Sciatic nerve (tissue), 2 donors: ENCODE measurements around the gene IRAG1. TPM values are rescaled to one million over a fixed set of nuclear protein-coding genes. Genes with fewer than 3 reads are reported as not detected.
A peak's percentile ranks its signal among the peaks of the same experiment; 100 is the strongest.
"Not testable (repeated sequence)": the region's sequence is repeated elsewhere in the genome, so short reads cannot be mapped to it uniquely, and the experiment has no call there.

ENCODE experiments used
- ATAC-seq: fragments of 200-7000 bp; cut with Tn5 transposase; one replicate; pipeline ENCODE4 v1.9.1; 2020; ENCODE audit warnings: mild to moderate bottlenecking, moderate library complexity
- DNase-seq: peaks from one replicate; pipeline ENCODE4 v3.0.0-alpha.2; 2020; ENCODE audit warnings: low spot score
- intact Hi-C: fragments of 100-400 bp; cut with DNase I; formaldehyde crosslinking; loops from one replicate; pipeline ENCODE4 v1.14.2; 2022
- total RNA-seq: library from RNA; stranded (reverse); fragmentation: NEBNext Ultra II Directional; extraction: Animal tissue kit (Norgen Biotek cat#: 25700); gene quantifications from one replicate; pipeline ENCODE4 v1.2.1, GENCODE V29; 2021
- donor health status: DM: no; HTN: no; CAD: no.
- donor health status: DM: no; HTN: no; CAD: no.

Gene IRAG1
- total RNA-seq, 1 donor from 2014 or later = 9.6 TPM

DNA sequence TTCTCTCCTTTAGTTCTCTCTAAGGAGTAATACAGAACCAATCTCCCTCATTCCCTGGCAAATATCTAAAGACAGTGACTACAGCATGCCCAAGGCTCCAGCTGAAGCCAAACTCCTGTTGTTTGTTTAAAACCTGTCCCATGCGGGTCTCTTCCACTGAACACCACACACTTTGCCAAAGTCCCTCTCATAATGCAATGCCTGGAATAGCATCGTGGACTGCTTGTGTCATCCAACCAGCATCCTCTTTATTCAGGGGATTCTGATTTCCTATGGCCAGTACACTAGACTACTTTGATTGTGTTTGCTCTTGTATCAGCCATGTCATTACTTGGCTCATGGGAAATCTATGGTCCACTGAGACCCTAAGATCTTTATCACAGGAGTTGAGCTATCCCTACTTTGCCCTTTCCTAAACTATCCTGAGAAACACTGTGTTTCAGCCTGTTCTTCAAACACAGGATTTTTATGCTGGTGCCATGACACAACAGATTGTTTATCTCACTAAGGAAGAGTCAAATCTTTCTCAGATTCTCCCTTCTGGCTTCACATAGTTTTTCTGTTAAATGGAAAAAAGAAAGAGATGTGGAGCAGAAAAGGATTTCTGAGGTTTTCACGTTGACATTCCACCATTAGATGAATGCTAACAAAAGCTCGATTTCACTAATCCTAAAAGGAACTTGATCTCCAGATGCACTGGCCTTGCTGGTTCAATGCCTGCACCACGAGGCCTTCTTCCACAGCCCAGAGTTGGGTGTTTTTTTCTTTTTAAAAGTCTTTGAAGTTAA is 15.9 kb upstream of the IRAG1 start:
- ATAC-seq = no peak
- intact Hi-C loops = no loop called here
- no peak for DNase-seq

DNA sequence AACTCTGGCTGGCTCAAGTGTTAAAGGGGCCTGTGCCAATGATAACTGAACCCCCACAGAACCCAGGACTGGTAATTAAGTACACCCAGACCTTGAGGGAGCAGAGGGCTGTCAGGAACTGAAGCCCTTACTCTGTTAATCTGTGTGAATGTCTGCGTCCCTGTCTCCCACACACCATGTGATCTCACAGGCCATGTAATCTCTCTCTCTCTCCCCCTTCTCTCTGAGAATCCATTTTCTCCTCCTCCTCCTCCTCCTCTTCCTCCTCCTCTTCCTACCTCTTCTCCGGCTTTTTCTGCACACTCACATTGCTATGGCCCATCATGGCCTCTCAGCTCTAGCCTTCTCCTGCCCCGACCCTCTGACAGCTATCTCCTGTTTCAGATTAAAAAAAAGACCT is 14.6 kb upstream of the IRAG1 start:
- DNase-seq = no peak
- intact Hi-C loops = no loop called here
- ATAC-seq = no peak

DNA sequence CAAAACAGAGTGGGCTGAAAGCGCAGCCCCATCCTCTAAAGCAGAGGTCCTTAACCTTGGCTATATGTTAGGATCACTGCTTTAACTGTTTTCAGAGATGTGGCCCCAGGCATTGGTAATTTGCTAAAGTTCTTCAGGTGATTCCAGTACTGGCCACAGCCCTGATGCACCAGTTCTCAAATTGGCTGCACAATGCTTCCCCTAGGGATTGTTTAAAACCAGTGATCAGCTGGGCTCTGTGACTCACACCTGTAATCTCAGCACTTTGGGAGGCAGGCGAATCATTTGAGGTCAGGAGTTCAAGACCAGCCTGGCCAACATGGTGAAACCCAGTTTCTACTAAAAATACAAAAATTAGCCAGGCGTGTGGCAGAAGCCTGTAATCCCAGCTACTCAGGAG is 8.4 kb upstream of the IRAG1 start:
- intact Hi-C loops = no loop called here
- ATAC-seq (no peak), DNase-seq (no peak)

DNA sequence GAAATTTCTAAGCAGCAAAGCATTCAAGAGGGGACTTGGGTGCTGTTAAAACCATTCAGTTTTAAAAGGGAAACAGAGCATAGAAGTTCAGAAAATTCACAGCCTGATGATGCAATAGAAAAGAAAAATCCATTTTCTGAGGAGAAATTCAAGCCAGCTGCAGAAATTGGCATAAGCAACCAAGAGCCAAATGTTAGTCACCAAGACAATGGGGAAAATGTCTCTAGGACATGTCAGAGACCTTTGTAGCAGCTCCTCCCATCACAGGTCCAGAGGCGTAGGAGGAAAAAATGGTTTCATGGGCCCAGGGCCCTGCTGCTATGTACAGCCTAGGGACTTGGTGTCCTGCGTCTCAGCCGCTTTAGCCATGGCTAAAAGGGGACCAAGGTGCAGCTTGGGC is 5.5 kb upstream of the IRAG1 start:
- DNase-seq (no peak), ATAC-seq (no peak)
- intact Hi-C loops = no loop called here

DNA sequence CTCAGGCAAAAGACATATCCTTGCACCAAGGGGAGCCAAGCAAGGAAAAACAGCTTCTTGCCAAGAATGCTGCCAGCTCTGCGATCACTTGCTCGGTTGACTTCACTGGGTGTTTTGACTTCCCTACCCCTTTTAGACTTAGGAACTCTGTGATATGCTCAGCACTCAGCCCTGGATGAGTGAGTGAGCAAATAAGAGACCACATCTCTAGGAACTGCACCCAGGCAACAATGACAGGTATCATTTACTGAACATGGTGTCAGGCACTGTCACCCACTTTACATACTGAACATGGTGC is 3.7 kb upstream of the IRAG1 start:
- intact Hi-C loops = no loop called here
- DNase-seq = no peak
- no peak for ATAC-seq

DNA sequence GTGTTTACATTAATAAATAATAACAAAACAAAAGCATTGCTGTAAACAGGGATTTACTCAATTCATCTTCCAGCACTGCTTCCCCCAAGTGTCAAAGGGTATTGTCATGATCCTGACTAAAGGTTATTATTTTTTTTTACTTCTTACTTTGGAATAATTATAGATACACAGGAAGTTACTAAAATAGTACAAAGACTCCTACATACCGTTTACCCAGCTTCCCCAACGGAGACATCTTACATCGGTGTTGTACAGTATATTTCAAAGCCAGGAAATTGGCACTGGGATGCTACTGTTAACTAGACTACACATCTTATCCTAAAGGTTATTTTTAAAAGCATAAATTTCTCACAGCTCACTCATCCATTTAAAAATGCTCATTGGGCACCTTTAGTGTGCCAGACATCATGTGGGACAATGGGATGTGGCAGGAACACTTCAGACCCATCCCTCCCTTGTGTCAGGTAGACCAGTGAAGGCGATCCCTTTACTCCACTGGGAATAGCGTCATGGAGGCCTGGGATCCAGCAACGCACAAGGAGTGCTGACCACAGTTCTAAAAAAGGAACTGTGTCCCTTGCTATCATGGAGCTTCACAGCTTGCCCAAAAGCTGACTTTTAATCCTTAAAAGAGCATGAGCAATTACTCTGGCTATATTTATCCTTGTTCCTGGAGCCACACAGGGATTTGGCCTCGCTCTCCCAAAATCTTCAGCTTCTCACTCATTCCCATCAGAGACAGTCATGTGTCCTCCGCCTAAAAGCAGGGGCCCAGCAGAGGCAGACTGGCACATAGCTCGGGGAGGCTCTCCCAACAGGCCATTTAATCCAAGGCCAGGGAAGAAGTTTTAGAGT is 3.1 kb upstream of the IRAG1 start:
- intact Hi-C loops = no loop called here
- DNase-seq (no peak), ATAC-seq (no peak)

DNA sequence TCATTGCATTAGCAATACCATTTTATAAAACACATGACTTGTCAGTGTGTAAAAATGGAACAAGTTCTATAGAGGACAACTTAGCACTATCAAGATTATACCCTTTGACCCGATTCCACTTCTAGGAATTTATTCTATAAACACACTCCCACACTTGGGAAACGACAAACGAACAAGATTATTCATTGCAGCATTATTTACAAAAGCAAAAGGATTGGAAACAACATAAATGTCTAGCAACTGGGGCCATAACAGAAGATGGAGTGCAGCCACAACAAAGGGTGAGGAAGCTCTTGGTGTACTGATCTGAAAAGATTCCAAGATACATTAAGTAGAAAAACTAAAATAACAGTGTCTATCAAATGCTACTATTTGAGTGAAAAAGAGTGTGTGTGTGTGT is 2.3 kb upstream of the IRAG1 start:
- DNase-seq (no peak), ATAC-seq (no peak)
- intact Hi-C loops = no loop called here

DNA sequence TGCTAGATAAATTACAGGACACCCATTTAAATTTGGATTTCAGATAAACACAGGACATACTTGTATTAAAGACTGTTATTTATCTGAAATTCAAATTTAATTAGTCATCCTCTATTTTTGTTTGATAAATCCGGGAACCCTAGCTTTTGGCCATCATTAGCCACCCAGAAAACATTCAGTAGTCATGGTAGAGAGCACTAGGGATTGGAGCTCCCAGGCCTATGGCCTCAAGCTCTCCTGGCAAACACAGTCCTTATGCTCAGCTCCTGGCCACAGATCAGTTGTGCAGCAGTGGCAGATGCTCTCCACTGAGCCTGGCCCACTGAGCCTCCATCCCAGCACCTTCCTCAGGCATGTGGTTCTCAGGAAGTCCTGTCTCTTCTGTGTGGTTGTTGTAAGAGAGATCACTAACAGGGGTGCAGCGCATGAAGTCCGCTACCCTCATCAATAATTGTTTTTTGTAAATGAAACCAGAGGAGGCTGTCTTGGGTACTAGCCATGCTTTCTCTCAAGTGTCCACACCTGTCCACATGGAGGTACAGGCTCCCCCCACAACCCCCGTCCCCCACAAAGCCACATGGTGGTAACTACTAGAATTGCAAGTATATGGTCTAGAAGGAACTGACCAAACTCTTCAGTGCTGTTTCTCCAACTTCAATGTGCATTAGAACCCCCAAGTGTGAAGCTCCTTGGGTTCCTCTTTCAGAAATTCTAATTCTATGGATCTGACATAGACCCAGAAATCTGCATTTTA is 1.1 kb upstream of the IRAG1 start:
- intact Hi-C loops = no loop called here
- ATAC-seq (no peak), DNase-seq (no peak)

DNA sequence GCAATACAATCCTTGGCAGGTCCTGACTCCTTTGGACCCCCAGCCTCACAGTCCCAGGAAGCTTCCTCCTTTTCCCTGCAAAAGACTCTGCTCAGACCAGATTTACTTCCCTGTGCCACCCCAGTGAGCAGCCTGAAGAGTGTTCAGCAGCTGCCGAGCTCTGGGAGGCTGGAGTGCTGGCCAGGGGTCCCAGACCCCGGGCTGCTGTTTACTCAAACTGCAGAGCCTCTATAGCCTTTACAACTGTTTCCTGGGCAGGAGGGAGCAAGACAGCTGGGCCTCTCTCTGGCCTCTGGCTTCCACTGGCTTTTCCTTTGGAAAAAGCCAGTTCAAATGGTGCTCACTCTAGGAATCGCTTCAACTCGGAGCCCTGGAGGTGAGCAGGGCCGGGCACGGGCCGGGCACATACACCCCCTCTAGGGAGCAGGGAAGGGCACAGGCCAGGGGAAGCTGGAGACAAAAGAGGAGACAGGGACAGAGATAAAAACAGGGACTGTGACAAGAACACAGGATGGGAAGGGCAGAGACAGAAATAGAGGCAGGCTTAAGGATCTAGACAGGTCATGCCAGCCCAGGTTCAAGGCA is 932 bp downstream of the IRAG1 start:
- ATAC-seq (peak; percentile 13), DNase-seq (no peak)
- intact Hi-C loops = no loop called here

DNA sequence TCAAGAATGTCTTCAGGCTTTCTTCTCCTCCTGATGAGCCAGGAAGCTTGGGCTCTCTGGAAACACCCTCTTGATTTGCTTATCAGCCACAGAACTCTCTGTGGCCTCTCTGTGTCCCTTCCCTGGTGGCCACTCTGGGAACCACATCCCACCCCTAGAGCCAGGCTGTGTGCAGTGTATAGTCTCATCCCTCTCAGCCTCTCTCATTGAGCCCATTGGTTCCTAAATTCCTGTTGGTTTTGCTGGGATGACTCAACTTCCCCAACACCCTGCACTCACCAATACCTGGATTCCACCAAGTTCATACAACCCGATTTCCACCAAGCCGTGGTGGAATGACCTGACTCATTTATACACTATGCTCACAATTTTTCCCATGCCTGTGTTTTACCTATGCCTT is 5.2 kb downstream of the IRAG1 start:
- intact Hi-C loops = no loop called here
- DNase-seq = no peak
- ATAC-seq = no peak

DNA sequence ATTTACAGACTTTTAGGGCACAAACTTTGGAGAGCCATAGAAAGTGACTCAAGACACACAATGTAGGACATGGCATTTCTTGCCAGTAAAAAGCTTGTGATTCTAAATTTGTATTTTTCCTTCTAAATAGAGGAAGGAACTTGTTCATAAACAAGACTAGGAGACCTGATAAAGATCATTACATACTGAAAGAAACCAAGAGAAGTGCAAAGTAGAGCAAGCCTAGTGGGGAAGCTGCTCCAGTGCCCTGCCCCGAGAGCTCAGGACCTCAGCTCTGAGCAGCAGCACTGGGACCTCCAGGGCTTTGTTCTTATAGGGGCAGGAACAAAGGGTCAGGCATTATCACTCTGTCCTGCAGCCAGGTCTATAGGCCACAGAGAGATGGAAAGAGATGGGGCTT is 7.2 kb downstream of the IRAG1 start:
- ATAC-seq = no peak
- DNase-seq = no peak
- intact Hi-C loops = no loop called here

DNA sequence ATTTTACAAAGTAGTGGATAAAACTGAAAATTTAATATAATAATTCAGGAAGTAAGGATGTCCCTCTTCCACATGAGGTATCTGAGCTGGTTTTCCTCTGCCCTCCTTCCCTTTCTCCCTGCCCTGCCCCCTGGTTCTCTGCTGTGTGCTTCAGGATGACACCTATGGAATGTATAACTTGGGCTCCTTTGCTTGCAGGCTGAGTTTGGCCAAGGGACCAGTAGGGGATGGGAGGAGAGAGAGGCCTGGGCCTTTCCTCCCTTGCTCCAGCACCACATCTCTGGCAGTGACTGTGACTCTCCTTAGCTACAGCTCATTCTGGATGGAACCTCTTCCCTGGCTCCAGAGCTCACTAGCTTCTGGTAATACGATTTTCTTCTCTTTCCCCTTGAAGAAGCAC is 10.1 kb downstream of the IRAG1 start:
- intact Hi-C loops = no loop called here
- ATAC-seq (no peak), DNase-seq (no peak)

DNA sequence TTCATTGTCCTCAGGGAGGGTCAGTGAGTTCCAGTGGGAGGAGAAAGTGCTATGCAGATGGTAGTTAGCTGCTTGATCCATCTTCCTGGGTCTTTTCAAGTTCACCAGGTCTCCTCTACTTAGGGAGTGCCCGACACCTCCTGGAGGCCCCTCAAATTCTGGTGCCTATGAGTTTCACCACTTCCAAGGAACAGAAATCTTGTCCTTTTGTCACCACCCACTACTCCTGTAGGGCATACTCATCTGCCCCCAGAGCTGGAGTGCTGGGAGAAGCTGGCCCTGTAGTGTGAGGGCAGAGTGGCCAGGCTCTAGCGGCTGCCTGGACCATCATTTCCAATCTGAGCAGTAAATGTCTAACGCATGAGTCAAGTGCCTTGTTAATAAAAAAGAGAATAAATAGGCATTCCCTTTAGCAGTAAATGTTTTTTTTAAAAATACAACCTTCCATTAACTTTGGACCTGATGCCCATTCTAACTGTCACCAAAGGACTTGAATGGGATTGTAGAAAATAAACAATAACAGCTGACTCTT is 12.5 kb downstream of the IRAG1 start:
- no peak for DNase-seq
- ATAC-seq = no peak
- intact Hi-C loops = no loop called here

DNA sequence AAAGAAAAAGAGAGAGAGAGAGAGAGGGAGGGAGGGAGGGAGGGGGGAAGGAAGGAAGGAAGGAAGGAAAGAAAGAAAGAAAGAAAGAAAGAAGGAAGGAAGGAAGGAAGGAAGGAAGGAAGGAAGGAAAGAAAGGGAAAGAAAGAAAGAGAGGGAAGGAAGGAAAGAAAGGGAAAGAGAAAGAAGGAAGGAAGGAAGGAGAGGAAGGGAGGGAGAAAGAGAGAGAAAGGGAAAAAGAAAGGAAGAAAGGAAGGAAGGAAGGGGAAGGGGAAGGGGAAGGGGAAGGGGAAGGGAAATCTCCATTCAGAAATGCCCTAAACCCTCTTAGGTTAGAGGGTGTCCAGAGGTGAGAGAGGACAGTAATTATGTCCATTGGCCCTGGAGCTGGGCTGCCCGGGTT is 13.3 kb downstream of the IRAG1 start:
- ATAC-seq, intact Hi-C loops, DNase-seq: not testable (repeated sequence)

DNA sequence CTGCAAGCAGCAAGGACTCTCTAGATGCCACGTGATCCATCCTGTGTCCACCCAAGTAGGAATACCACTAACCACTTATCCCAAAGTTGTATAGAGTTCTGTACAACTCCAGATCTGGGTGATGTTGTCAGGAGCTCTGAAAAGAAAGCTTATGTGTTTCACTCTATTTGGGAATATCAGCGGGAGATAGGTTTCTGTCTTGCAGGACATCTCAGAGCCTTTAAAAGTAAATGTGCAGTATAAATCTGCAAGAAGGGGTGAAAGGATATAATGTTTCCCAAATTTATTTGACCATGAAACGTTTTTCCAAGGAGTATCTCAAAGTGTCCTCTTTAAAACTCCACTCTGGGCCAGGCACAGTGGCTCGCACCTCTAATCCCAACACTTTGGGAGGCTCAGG is 13.9 kb downstream of the IRAG1 start:
- ATAC-seq = no peak
- intact Hi-C loops = no loop called here
- no peak for DNase-seq

DNA sequence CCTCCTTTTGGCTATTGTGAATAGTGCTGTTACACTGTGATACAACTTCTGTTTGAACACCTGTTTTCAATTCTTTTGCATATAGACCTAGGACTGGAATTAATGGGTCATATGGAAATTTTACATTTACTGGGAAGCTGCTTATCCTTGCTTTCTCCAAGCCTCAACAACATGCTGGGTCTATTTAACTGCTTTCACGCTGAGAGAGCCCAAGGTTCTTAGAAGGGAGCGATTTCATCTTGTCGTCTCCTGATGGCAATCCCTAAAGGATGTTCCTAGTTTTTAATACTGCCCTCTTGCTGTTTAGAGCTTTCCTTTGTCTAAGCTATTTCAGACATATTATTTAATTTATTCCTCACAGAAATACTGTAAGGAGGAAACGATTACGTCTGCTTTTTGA is 15.5 kb downstream of the IRAG1 start:
- DNase-seq = no peak
- intact Hi-C loops = no loop called here
- ATAC-seq = no peak

DNA sequence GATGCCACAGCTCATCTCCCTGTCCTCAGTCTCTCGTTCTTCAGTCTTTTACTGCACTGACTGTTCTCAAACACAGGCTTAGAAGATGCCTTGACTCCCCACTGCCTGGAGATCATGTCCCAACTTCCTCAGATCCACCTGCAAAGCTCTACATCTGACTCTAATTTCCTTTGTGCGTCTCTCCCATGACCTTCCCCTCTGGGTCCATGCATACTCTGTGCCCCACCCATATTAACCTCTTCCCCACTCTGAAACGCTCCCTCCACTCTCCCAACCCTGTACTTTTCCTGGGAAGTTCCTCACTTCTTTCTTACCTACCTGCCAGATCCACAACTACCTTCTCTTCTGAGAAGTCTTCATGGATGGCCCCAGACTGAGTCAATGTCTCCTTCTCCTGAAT is 16.6 kb downstream of the IRAG1 start:
- ATAC-seq (no peak), DNase-seq (no peak)
- intact Hi-C loops = no loop called here

DNA sequence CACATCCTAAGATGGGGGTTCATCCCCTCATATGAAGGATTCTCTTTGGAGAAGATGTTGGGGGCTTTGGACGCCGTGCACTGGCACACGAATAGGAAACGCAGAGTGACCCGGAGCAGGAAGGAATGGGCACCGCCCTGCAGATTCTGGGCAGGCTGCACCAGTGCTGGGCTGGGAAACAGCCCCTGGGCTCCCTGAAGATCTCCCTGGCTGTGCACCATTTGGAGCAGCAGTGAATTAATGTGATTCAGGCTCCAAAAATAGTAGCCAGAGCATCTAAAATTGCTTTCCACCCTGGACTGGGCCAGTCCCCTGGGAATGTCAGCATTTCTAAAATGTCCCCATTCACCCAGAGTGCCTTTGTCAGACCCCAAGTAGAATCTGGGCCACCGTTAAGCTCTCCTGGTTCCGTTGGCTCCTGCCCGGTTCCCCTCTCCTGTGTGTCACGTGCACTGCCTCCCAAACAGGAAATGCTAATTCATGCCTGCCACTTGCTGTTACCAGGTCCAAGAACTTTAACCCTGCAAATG is 18.6 kb downstream of the IRAG1 start:
- ATAC-seq = peak; percentile 88
- no peak for DNase-seq
- intact Hi-C loops = no loop called here

DNA sequence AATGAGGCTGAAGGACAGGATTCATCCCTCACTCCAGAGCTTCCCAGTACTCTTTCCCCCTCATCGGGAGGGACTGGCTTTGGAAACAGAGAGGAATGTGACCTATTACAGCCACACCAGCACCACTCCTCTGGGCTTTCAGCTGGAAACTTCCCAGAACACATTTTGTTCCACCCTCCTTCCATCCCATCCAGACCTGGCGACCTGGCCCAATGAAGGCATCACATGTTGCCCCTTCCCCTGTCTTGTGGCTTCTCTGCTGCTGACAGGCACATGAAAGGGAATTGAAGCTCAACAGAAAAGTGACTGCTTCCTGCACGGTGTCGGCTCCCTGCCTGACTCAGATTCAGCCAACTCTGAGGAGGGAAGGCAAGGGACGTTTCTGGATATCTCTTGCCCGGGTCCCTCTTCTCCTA is 19.1 kb downstream of the IRAG1 start:
- intact Hi-C loops = no loop called here
- no peak for DNase-seq
- peak; percentile 74 for ATAC-seq
